HCT116 (cell line): ENCODE results near the gene TMC1. TPM values are rescaled to one million over a fixed set of nuclear protein-coding genes. Genes with fewer than 3 reads are reported as not detected.

Experiments
- ATAC-seq: fragments of 200-7000 bp; cut with Tn5 transposase; 2 replicates; pipeline ENCODE4 v1.9.1; 2020; ENCODE audit warnings: mild to moderate bottlenecking, moderate library complexity
- BruUV-seq: library from RNA; stranded (reverse); fragments of 400-500 nt; replicated peaks from 2 replicates; lab custom pipeline; 2021; lab: Mats Ljungman, UMichigan
- CTCF ChIA-PET: fragments of 300-600 bp; sonication (Branson Sonifier 250); formaldehyde crosslinking; loops from one replicate; lab custom pipeline; 2021; ENCODE audit warnings: antibody characterized with exemption; lab: Charles Lee
- POLR2A ChIA-PET: fragments of 300-600, 350-600 bp; sonication (Branson Sonifier 250); formaldehyde crosslinking; loops from one replicate; lab custom pipeline; 2021; ENCODE audit warnings: antibody characterized with exemption; lab: Charles Lee
- RAD21 ChIA-PET, 2 experiments: fragments of 300-600 bp; sonication (Branson Sonifier 250); formaldehyde crosslinking; loops; one replicate each; lab custom pipeline; 2023; ENCODE audit warnings: low total read pairs in 2 of 2; ENCODE audit not compliant: uncharacterized antibody in 2 of 2, unreplicated experiment in 2 of 2, low non-redundant PET in 1 of 2; lab: Charles Lee
- DNase-seq: peaks from one replicate; pipeline ENCODE4 v3.0.0-alpha.2; 2010; ENCODE audit warnings: low read depth, low spot score
- H2AFZ ChIP-seq: fragments of 200-600 bp; shearing (Covaris generic), sonication (generic); 2 replicates; pipeline ENCODE4 v1.6.1; 2017; ENCODE audit warnings: low read depth, mixed run types, mixed read lengths, antibody characterized with exemption, low read length; ENCODE audit not compliant: poor library complexity, severe bottlenecking
- H3K27ac ChIP-seq: 2 replicates; pipeline ENCODE4 v1.5.1; 2012; ENCODE audit warnings: low read depth, low read length
- H3K27me3 ChIP-seq: fragments of 200-600 bp; sonication (generic); 2 replicates; pipeline ENCODE4 v1.6.1; 2016; ENCODE audit warnings: mixed run types, low read length, mixed read lengths; ENCODE audit not compliant: insufficient read depth
- H3K36me3 ChIP-seq, 2 experiments: fragments of 200-500 bp in 1 of 2; fragments of 200-600 bp in 1 of 2; sonication (Bioruptor generic) in 1 of 2; sonication (generic) in 1 of 2; 2 replicates each; pipeline versions ENCODE4 v1.5.1 to v1.6.1; 2014 to 2016; ENCODE audit warnings: low read length in 2 of 2, inconsistent platforms in 1 of 2, mixed read lengths in 1 of 2, mixed run types in 1 of 2; ENCODE audit not compliant: insufficient read depth in 2 of 2, control insufficient read depth in 1 of 2
- H3K4me1 ChIP-seq, 2 experiments: fragments of 200-600 bp in 1 of 2; sonication (generic) in 1 of 2; 2 replicates each; pipeline versions ENCODE4 v1.5.1 to v1.6.1; 2012 to 2017; ENCODE audit warnings: low read length in 2 of 2, inconsistent platforms in 1 of 2, mild to moderate bottlenecking in 1 of 2, mixed read lengths in 1 of 2, mixed run types in 1 of 2, moderate library complexity in 1 of 2; ENCODE audit not compliant: insufficient read depth in 2 of 2, control insufficient read depth in 1 of 2
- H3K4me2 ChIP-seq: fragments of 200-600 bp; sonication (generic); 2 replicates; pipeline ENCODE4 v1.6.1; 2017; ENCODE audit warnings: mixed run types, low read length, mixed read lengths
- H3K4me3 ChIP-seq, 2 experiments: fragments of 200-600 bp in 1 of 2; sonication (generic) in 1 of 2; replicated peaks in 1 of 2; 2 replicates each; pipeline ENCODE4 v1.5.1; 2011 to 2016; ENCODE audit warnings: low read length in 2 of 2, control low read depth in 1 of 2, low read depth in 1 of 2, mild to moderate bottlenecking in 1 of 2, mixed read lengths in 1 of 2, mixed run types in 1 of 2
- H3K79me2 ChIP-seq: fragments of 200-600 bp; sonication (generic); 2 replicates; pipeline ENCODE4 v1.6.1; 2017; ENCODE audit warnings: mild to moderate bottlenecking, mixed run types, low read length, moderate library complexity, mixed read lengths; ENCODE audit not compliant: insufficient read depth
- H3K9ac ChIP-seq: fragments of 200-600 bp; sonication (generic); 2 replicates; pipeline ENCODE4 v1.6.1; 2016; ENCODE audit warnings: low read length, mixed read lengths
- H3K9me2 ChIP-seq: fragments of 200-600 bp; sonication (generic), shearing (Covaris generic); 2 replicates; pipeline ENCODE4 v1.6.1; 2017; ENCODE audit warnings: mixed run types, mild to moderate bottlenecking, moderate library complexity; ENCODE audit not compliant: insufficient read depth
- H3K9me3 ChIP-seq, 2 experiments: fragments of 200-500 bp in 1 of 2; fragments of 200-600 bp in 1 of 2; sonication (Bioruptor generic) in 1 of 2; sonication (generic) in 1 of 2; 2 replicates each; pipeline ENCODE4 v1.6.1; 2014 to 2017; ENCODE audit warnings: low read length in 2 of 2, mixed read lengths in 2 of 2, inconsistent platforms in 1 of 2, low read depth in 1 of 2, mild to moderate bottlenecking in 1 of 2, mixed run types in 1 of 2, moderate library complexity in 1 of 2; ENCODE audit not compliant: control insufficient read depth in 1 of 2, insufficient read depth in 1 of 2
- H4K20me1 ChIP-seq: fragments of 200-600 bp; sonication (generic), shearing (Covaris generic); 2 replicates; pipeline ENCODE4 v1.6.1; 2017; ENCODE audit warnings: mixed run types, mild to moderate bottlenecking, moderate library complexity; ENCODE audit not compliant: insufficient read depth
- ATF3 ChIP-seq: IDR thresholded peaks from 2 replicates; pipeline ENCODE4 v1.6.1; 2012
- CBX3 ChIP-seq: IDR thresholded peaks from 2 replicates; pipeline ENCODE4 v1.6.1; 2012; ENCODE audit warnings: low read depth
- CEBPB ChIP-seq: IDR thresholded peaks from 2 replicates; pipeline ENCODE4 v1.6.1; 2012; ENCODE audit warnings: low read depth
- ELF1 ChIP-seq: IDR thresholded peaks from 2 replicates; pipeline ENCODE4 v1.6.1; 2012; ENCODE audit warnings: low read depth, borderline replicate concordance
- EZH2 ChIP-seq: fragments of 200-600 bp; sonication (generic); IDR thresholded peaks from 2 replicates; pipeline ENCODE4 v1.6.1; 2017; ENCODE audit warnings: antibody characterized with exemption, mixed run types
- EZH2phosphoT487 ChIP-seq: fragments of 200-600 bp; IDR thresholded peaks from 2 replicates; pipeline ENCODE4 v1.6.1; 2018; ENCODE audit warnings: antibody characterized with exemption, borderline replicate concordance
- JUND ChIP-seq: IDR thresholded peaks from 2 replicates; pipeline ENCODE4 v1.6.1; 2012
- POLR2A ChIP-seq: IDR thresholded peaks from 2 replicates; pipeline ENCODE4 v1.7.0; 2011; ENCODE audit warnings: borderline replicate concordance; ENCODE audit not compliant: insufficient read depth, insufficient read length; ENCODE audit errors: extremely low read depth
- RAD21 ChIP-seq: IDR thresholded peaks from 2 replicates; pipeline ENCODE4 v1.6.1; 2012; ENCODE audit warnings: low read depth, mild to moderate bottlenecking
- REST ChIP-seq: IDR thresholded peaks from 2 replicates; pipeline ENCODE4 v1.6.1; 2012; ENCODE audit warnings: low read depth
- SIN3A ChIP-seq: IDR thresholded peaks from 2 replicates; pipeline ENCODE4 v1.6.1; 2012; ENCODE audit warnings: low read depth
- SP1 ChIP-seq: IDR thresholded peaks from 2 replicates; pipeline ENCODE4 v1.6.1; 2012; ENCODE audit warnings: low read depth
- TCF7L2 ChIP-seq: IDR thresholded peaks from 2 replicates; pipeline ENCODE4 v1.7.0; 2011; ENCODE audit warnings: borderline replicate concordance, inconsistent platforms; ENCODE audit not compliant: insufficient read depth, insufficient read length; ENCODE audit errors: extremely low read depth
- ZNF274 ChIP-seq: fragments of 200-500 bp; sonication (Bioruptor generic); IDR thresholded peaks from 2 replicates; pipeline ENCODE4 v1.6.1; 2014; ENCODE audit warnings: mild to moderate bottlenecking, low read depth, low read length, inconsistent platforms
- intact Hi-C: fragments of 100-400 bp; cut with micrococcal nuclease; formaldehyde crosslinking; loops from 2 replicates; pipeline ENCODE4 v1.10.0; 2022
- total RNA-seq: library from RNA; stranded (reverse); gene quantifications from one replicate; pipeline ENCODE4 v1.2.1, GENCODE V29; 2021; ENCODE audit not compliant: unreplicated experiment
- TF ChIP-seq, protein P1 (sequence below), 3 experiments: fragments of 200-600 bp in 1 of 3; sonication (generic) in 1 of 3; IDR thresholded peaks in 2 of 3; conservative IDR thresholded peaks in 1 of 3; 2 replicates each; pipeline ENCODE4 v1.5.1; 2012 to 2017; ENCODE audit warnings: low read depth in 2 of 3, low read length in 2 of 3, antibody characterized with exemption in 1 of 3, borderline replicate concordance in 1 of 3, control low read depth in 1 of 3, mild to moderate bottlenecking in 1 of 3, mixed read lengths in 1 of 3, mixed run types in 1 of 3, moderate library complexity in 1 of 3; ENCODE audit not compliant: insufficient read depth in 1 of 3
- TF ChIP-seq, protein P2 (sequence below): IDR thresholded peaks from 2 replicates; pipeline ENCODE4 v1.6.1; 2012

TMC1 gene
- total RNA-seq, 1 experiment from 2014 or later, result 0.57 TPM

- intact Hi-C loops, result no loop called here
- Histone ChIP-seq H3K79me2 (no peaks in the 10 kb centered on the region), H3K9ac (no peak overlapping the region), H3K9me2 (no peaks in the 10 kb centered on the region), H3K27ac (no peak overlapping the region), H4K20me1 (no peaks in the 10 kb centered on the region), H3K9me3 (no peaks in the 10 kb centered on the region), H3K36me3 (no peaks in the 10 kb centered on the region), H2AFZ (no peak overlapping the region), H3K4me1 (no peaks in the 10 kb centered on the region), H3K4me2 (no peak overlapping the region), H3K4me3 (no peak overlapping the region), H3K27me3 (no peaks in the 10 kb centered on the region)
- TF ChIP-seq, protein P1, sequence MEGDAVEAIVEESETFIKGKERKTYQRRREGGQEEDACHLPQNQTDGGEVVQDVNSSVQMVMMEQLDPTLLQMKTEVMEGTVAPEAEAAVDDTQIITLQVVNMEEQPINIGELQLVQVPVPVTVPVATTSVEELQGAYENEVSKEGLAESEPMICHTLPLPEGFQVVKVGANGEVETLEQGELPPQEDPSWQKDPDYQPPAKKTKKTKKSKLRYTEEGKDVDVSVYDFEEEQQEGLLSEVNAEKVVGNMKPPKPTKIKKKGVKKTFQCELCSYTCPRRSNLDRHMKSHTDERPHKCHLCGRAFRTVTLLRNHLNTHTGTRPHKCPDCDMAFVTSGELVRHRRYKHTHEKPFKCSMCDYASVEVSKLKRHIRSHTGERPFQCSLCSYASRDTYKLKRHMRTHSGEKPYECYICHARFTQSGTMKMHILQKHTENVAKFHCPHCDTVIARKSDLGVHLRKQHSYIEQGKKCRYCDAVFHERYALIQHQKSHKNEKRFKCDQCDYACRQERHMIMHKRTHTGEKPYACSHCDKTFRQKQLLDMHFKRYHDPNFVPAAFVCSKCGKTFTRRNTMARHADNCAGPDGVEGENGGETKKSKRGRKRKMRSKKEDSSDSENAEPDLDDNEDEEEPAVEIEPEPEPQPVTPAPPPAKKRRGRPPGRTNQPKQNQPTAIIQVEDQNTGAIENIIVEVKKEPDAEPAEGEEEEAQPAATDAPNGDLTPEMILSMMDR (IDR thresholded peaks at IDR 0.05 in 2 of 3, conservative IDR thresholded peaks at IDR 0.05 in 1 of 3; ENCODE audit: borderline replicate concordance in 1 of 3, insufficient read depth in 1 of 3, low read depth in 2 of 3, low read length in 2 of 3), result no peak
- TF ChIP-seq CEBPB (no peak), ELF1 (no peak), ZNF274 (no peak), TCF7L2 (no peak), EZH2phosphoT487 (no peak), REST (no peak), POLR2A (no peak), ATF3 (no peak), SP1 (no peak), EZH2 (no peak), CBX3 (no peak), SIN3A (no peak), RAD21 (no peak), JUND (no peak)
- TF ChIP-seq, protein P2, sequence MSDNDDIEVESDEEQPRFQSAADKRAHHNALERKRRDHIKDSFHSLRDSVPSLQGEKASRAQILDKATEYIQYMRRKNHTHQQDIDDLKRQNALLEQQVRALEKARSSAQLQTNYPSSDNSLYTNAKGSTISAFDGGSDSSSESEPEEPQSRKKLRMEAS, result no peak
- ChIA-PET CTCF (no interaction called here), POLR2A (no interaction called here), RAD21 (no interaction called here)
- no TSS peak for BruUV-seq
- ATAC-seq, result no peak
- no peak for DNase-seq
Measured at GRCh38 chr9:72665421-72665820, 144.0 kb downstream of the TMC1 start.
